HG03457 (cell line): ENCODE results near the gene TCEAL3.
"Not testable (repeated sequence)": the region's sequence is repeated elsewhere in the genome, so short reads cannot be mapped to it uniquely, and the experiment has no call there.

ENCODE experiments used
- ATAC-seq: cut with Tn5 transposase; IDR thresholded peaks from one replicate; pipeline ENCODE4 v1.9.1; 2021; ENCODE audit warnings: moderate number of reproducible peaks; ENCODE audit not compliant: unreplicated experiment

Gene TCEAL3

DNA sequence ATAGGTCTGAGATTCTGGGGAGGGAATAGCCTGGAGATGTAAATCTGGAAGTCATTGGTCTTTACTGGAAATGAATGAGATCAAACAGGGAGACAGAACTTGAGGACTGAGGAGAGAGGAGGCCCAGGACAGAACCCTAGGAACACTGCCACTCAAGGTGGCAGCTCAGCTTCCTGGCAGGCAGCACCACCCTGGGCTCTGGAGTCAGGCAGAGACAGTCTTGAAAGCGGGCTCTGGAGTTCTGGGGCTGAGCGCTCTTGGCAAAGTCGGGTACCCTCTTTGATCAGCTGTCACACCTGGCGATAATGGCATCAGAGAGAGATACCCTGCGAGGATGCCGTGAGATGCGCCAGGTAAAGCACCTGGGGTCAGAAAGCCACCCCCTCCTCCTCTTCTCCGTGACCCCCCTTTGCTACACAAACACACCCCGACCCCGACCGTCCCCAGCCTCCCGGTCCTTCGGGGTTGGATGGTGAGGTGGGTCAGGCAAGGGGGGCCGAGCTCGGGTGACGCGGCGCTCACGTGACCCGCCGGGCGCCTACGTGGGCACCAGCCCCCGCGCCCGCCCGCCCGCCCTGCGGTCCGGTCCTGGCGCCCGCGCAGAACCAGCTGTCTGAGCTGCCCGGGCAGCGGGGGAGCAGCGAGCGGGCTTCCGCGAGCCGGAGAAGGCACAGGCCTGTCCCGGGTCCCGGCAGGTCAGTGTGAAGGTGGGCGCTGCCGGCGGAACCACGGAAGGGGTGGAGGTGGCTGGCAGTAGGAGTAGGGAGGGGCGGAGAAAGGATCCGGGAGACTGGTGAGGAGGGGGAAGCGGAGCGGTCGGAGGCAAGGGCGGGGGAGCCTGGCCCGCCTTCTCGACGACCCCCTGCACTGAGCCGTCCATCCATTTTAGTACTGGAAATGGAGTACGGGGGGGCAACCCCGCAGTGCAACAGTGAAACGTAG, at the start of gene TCEAL3:
TCEAL3 (plus strand) TSS at position 600 of the 942 bp plus-strand sequence. CDS start 1,102 bp downstream, outside the sequence.
- peak; percentile 63 for ATAC-seq

DNA sequence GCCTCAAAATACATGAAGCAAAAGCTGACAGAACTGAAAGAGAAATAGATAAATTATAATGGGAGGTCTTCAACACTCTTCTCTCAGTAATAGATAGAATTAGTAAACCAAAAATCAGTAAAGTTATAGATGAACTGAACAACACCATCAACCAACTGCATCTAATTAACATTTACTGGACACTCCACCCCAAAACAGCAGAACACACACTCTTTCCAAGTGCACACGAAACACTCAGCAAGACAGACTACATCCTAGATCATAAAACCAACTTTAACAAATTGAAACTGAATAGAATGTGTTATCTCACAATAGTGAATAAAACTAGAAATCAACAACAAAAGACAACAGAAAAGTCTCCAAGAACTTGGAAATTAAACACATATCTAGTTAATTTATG, 47.5 kb upstream of the TCEAL3 start:
- ATAC-seq, result no peak

- no peak for ATAC-seq
These were observed 45.0 kb upstream of the TCEAL3 start for GRCh38 chrX:103562801-103563200.

DNA sequence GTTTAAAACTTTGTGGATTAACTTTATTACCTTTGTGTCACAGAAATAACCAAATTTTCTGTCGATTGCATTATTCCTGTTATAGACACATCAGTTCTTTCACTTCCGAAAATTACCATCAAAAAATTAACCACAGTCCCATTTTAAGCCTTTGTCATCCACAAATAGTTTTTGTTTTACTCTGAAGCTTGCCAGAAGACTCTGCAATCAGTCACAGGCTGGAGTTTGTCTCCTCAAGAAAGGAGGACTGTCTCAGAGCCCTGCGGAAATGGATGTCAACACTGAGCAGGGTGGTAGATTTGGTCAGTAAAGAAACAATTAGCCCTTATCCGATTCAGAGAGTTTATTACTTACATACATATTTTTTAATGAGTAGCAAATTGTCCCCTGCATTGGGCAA, 42.6 kb upstream of the TCEAL3 start:
- ATAC-seq, result no peak

- no peak for ATAC-seq
These were observed 42.0 kb upstream of the TCEAL3 start for GRCh38 chrX:103565752-103566151.

GRCh38 chrX:103571121-103571520, 36.6 kb upstream of the TCEAL3 start:
- no peak for ATAC-seq

DNA sequence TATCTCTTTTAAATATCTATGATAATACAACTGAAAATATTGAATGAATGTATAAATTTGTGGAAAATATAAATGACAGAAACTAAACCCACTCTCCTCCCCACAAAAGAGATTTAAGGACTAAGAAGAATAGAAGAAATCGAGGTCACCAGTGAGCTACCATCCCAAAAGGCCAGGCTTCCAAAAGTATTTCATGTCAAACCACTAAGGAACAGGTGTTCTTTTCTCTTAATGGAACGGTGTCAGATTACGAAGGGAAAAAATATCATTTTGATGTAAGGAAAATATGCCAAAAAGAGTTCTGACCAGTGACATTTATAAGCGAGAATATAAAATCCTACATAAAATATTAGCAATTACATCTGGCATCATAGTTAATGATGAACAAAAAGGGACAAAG, 36.0 kb upstream of the TCEAL3 start:
- ATAC-seq, result no peak

DNA sequence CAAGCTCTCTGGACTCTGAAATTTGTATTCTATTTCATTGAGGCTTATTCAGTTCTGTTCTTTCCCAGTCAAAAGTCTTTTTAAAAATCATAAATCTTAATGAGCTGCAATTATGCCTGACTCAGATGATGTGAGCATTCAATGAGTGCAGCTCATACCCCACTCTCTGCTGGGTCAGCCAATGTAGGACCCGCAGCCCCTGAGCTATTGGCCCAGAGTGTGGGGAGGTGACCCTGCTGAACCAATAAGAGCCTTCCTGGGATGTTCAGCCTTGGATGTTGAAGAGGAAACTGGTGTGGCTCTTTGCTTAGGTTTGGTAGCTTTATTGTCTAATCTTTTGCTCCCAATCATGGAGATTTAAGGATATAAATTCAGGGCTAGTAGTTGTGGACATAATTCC, 34.6 kb upstream of the TCEAL3 start:
- no peak for ATAC-seq

DNA sequence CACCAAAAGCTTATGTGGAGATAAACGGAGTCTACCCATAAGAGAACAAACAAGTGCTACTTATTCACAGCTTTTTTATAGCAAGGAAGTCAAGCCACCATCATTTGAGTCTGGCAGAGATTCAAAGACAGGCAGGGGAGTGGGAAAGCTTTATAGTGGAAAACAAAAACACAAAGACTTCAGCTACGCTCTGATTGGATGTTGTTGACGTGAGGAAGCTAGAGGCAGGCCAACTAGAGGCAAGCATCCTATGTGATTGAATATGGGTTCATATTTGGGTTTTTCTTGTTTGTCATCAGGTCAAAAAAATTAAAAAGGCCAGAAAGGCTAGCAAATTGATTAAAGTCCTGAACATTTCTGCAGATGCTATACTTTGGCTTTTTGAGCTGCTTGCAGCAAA, 23.2 kb upstream of the TCEAL3 start:
- ATAC-seq, result no peak

DNA sequence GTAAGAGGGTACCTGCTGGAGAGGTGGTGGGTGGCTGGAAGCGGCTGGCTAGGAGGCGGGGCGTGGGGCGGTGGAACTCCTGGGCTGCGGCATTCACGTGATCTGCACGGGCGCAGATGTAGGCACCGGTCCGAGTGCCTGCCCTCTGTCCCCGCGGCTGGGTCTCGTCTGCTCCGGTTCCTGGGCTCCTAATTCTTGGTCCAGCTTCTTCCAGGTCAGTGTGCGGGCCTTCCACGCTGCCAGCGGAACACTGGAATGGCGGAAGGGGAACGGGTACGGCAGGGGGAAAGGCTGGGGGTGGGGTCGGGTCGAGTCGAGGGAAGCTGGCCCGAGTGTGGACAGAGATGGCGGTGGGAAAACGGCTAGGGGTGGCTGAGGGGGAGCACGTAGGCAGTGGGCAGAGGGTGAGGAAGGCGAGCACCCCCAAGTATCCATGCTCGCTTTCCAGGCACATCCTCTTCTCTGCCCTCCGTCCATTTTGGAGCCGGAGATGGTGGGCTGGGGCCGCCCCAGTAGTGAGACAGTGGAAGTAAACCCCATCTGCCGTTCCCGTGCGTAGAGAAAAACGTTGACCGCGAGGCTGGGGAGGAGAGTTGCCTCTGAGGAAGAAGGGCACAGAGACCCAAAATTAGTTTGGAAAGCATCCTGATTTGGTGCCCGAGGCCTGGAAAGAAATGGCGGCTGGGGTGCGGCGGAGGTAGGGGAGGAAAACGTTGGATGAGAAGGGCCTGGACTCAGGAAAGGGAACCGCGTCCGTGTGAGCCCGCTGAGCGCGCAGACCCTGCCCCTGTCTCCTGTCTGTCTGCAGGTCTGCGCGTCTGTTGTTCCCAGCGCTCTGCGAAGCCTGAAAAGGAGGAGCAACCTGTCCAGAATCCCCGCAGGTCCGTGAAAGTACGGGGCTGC, 22.1 kb upstream of the TCEAL3 start, which contains the start of gene TCEAL4:
TCEAL4 (plus strand) TSS at position 105 of the 903 bp plus-strand sequence. CDS start 1,161 bp downstream, outside the sequence.
- peak; percentile 89 for ATAC-seq

DNA sequence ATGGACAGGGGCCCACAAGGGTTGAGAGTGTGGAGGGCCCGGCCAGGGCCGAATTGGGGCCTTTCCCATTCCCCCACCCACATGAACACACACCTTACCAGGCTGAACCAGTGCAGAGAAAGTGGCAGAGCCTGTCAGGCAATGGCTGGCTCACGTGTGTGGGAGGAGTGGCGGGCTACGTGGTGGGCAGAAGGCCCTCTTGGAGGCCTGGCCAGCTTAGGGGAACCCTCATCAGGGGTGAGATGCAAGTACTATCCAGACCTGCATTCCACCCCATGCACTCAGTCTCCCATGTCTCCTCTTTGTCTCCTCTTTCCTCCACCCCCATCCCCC, 21.5 kb upstream of the TCEAL3 start:
- ATAC-seq, result no peak

- no peak for ATAC-seq
These were observed 21.1 kb upstream of the TCEAL3 start for GRCh38 chrX:103586659-103587058.

- ATAC-seq, result not testable (repeated sequence)
These were observed 15.5 kb upstream of the TCEAL3 start for GRCh38 chrX:103592295-103592694.

DNA sequence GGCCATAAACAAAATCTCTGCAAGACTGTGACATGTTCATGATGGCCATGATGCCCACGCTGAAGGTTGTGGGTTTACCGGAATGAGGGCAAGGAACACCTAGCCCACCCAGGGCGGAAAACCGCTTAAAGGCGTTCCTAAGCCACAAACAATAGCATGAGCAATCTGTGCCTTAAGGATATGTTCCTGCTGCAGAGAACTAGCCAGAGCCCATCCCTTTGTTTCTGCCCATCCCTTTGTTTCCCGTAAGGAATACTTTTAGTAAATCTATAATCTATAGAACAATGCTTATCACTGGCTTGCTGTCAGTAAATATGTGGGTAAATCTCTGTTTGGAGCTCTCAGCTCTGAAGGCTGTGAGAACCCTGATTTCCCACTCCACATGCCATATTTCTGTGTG, 12.6 kb upstream of the TCEAL3 start:
- ATAC-seq, result not testable (repeated sequence)

GRCh38 chrX:103608306-103608963, 672 bp downstream of the TCEAL3 start:
- ATAC-seq, result peak; percentile 13

GRCh38 chrX:103610282-103610681, 2.5 kb downstream of the TCEAL3 start:
- ATAC-seq, result no peak

DNA sequence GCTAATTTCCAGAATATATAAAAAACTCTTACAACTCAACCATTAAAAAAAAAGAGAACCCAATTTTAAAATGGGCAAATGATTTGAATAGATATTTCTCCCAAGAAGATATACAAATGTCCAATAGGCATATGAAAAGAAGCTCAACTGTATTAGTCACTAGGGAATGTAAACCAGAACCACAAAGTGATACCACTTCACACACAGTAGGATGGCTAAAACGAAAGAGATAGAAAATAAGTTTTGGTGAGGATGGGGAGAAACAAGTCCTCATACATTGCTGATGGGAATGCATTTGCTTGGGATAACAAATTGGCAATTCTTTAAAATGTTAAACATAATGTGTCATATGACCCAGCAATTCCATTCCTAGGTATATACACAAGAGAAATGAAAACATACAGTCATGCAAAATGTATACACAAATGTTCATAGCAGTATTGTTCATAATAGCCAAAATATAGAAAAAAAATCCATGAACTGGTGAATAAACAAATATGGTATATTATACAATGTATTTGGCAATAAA, 5.7 kb downstream of the TCEAL3 start:
- ATAC-seq, result no peak

GRCh38 chrX:103614999-103615398, 7.2 kb downstream of the TCEAL3 start:
- ATAC-seq, result no peak

DNA sequence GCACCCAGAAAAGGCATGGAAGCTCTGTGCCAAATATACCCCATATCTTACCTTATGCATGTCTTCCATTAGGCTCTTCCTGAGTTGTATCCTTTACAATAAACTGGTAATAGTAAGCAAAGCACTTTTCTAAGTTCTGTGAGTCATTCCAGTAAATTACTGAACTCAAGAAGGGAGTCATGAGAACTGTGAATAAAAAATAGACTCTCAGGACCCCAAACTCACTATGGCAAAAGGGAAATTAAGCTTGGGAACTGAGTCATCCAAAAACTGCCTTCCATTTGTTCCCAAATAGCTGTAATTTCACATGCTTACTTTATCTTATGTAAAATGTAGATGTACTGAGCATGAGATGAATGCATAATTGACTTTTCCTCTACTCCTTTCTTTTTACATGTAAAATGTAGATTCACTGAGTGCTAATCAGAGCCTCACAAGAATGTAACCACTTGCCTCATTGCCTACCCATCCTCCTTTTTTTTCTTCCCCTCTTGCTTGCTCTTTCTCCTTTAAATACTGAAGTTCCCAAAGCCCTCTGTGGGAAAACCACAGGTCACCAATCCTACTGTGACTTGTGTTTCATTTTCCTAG, 8.1 kb downstream of the TCEAL3 start:
- no peak for ATAC-seq

GRCh38 chrX:103616676-103617186, 9.0 kb downstream of the TCEAL3 start:
- no peak for ATAC-seq
